Kidney (tissue), 14 donors: ENCODE data around the gene CDYL. TPM values are rescaled to one million over a fixed set of nuclear protein-coding genes. Genes with fewer than 3 reads are reported as not detected.

Experiments
- DNase-seq, 5 donors: peaks; one replicate each; pipeline ENCODE4 v3.0.0-alpha.2; 2013 to 2020
- FAIRE-seq: peaks from 2 replicates; lab custom pipeline; 2012; peaks lifted over from hg19 to GRCh38; lab: Jason Lieb, UNC
- H3K27ac ChIP-seq, 2 donors: one replicate each; pipeline ENCODE4 v1.7.0; 2013; ENCODE audit warnings: low read depth in 2 of 2, low read length in 2 of 2, inconsistent platforms in 1 of 2
- H3K27me3 ChIP-seq: one replicate; pipeline ENCODE4 v1.7.1; 2013; ENCODE audit warnings: low read length, inconsistent platforms; ENCODE audit not compliant: control insufficient read depth, insufficient read depth
- H3K36me3 ChIP-seq, 3 donors: one replicate each; pipeline versions ENCODE4 v1.7.0 to v1.7.1; 2013; ENCODE audit warnings: low read length in 3 of 3, control low read depth in 1 of 3, inconsistent platforms in 1 of 3; ENCODE audit not compliant: insufficient read depth in 3 of 3, control insufficient read depth in 2 of 3
- H3K4me1 ChIP-seq, 3 donors: one replicate each; pipeline versions ENCODE4 v1.7.0 to v1.7.1; 2013; ENCODE audit warnings: low read length in 3 of 3, inconsistent platforms in 1 of 3, low read depth in 1 of 3; ENCODE audit not compliant: control insufficient read depth in 2 of 3, insufficient read depth in 2 of 3
- H3K4me3 ChIP-seq, 3 donors: one replicate each; pipeline versions ENCODE4 v1.7.0 to v1.8.1; 2013; ENCODE audit warnings: low read length in 3 of 3, control low read depth in 1 of 3, inconsistent platforms in 1 of 3
- H3K9ac ChIP-seq, 3 donors: one replicate each; pipeline versions ENCODE4 v1.7.0 to v1.7.1; 2013; ENCODE audit warnings: low read length in 3 of 3, control low read depth in 1 of 3, inconsistent platforms in 1 of 3
- H3K9me3 ChIP-seq, 3 donors: one replicate each; pipeline versions ENCODE4 v1.7.0 to v1.7.1; 2013; ENCODE audit warnings: low read length in 3 of 3, control low read depth in 1 of 3, inconsistent platforms in 1 of 3; ENCODE audit not compliant: control insufficient read depth in 2 of 3, insufficient read depth in 1 of 3
- CTCF ChIP-seq: IDR thresholded peaks from 3 replicates; pipeline ENCODE4 v1.5.1; 2012; ENCODE audit warnings: mild to moderate bottlenecking, moderate library complexity, borderline replicate concordance; ENCODE audit not compliant: insufficient read depth; ENCODE audit errors: extremely low read depth
- intact Hi-C: fragments of 100-400 bp; cut with DNase I; formaldehyde crosslinking; loops from one replicate; pipeline ENCODE4 v1.11.1; 2022
- polyA plus RNA-seq: library from polyadenylated mRNA; stranded (reverse); fragments of 350-450 nt; fragmentation: Illumina TruSeq; extraction: RNeasy Lipid Tissue Mini Kit (QIAGEN cat#74804); gene quantifications from one replicate; pipeline ENCODE4 v1.2.3, GENCODE V29; 2014; ENCODE audit warnings: low read depth, low replicate concordance; ENCODE audit not compliant: insufficient read depth
- total RNA-seq: library from RNA; stranded (reverse); fragmentation: NEBNext Ultra II Directional; extraction: Animal tissue kit (Norgen Biotek cat#: 25700); gene quantifications from one replicate; pipeline ENCODE4 v1.2.1, GENCODE V29; 2021
- donor health status: control.
- donor health status: control.
- donor health status: control.
- donor health status: control.
- donor health status: control.
- donor health status: DM: yes; HTN: yes; CAD: no.
- donor health status: Normal renal cell carcinoma (clear cell type).

Gene CDYL
- total and polyA plus RNA-seq, 2 donors from 2014 or later = 7.4 to 46.8 TPM

GRCh38 chr6:4957521-4958231, 181.5 kb downstream of the CDYL start:
- Histone ChIP-seq H3K4me3 (no peak overlapping the region), H3K27me3 (no peaks in the 10 kb centered on the region), H3K36me3 (peaks cover 0 to 7% (median 2%) of the 10 kb centered on the region in 3 donors), H3K4me1 (no peaks in the 10 kb centered on the region), H3K9me3 (no peaks in the 10 kb centered on the region), H3K27ac (no peak overlapping the region), H3K9ac (no peak overlapping the region)
- FAIRE-seq (no peak), DNase-seq (no peak)
- intact Hi-C loops = no loop called here
- no peak for TF ChIP-seq CTCF

GRCh38 chr6:4958624-4959023, 182.4 kb downstream of the CDYL start:
- no peaks in the 10 kb centered on the region for H3K4me1 ChIP-seq
- no peak overlapping the region for H3K4me3 ChIP-seq
- no peak overlapping the region for H3K27ac ChIP-seq
- intact Hi-C loops = no loop called here
- H3K36me3 ChIP-seq = peaks cover 0 to 6% (median 2%) of the 10 kb centered on the region in 3 donors
- no peak for TF ChIP-seq CTCF
- H3K27me3 ChIP-seq = no peaks in the 10 kb centered on the region
- DNase-seq (no peak), FAIRE-seq (no peak)
- no peaks in the 10 kb centered on the region for H3K9me3 ChIP-seq
- no peak overlapping the region for H3K9ac ChIP-seq

- Histone ChIP-seq H3K4me1 (no peaks in the 10 kb centered on the region), H3K9me3 (no peaks in the 10 kb centered on the region), H3K4me3 (no peak overlapping the region), H3K36me3 (no peaks in the 10 kb centered on the region), H3K27ac (no peak overlapping the region), H3K27me3 (no peaks in the 10 kb centered on the region), H3K9ac (no peak overlapping the region)
- FAIRE-seq (no peak), DNase-seq (no peak)
- no peak for TF ChIP-seq CTCF
- intact Hi-C loops = no loop called here
These were observed 185.3 kb downstream of the CDYL start for GRCh38 chr6:4961322-4962168.
